T-helper 2 cell treated with Interferon-gamma antibody and Interleukin-4, amounts not matched to agents 100 ng/mL and 5 ng/mL, for 36 hours (primary cell): ENCODE results near the gene ILF2. TPM values are rescaled to one million over a fixed set of nuclear protein-coding genes. Genes with fewer than 3 reads are reported as not detected.
"Not testable (repeated sequence)": the region's sequence is repeated elsewhere in the genome, so short reads cannot be mapped to it uniquely, and the experiment has no call there.

Source experiments
- intact Hi-C: fragments of 100-400 bp; cut with micrococcal nuclease; formaldehyde crosslinking; loops from one replicate; pipeline ENCODE4 v1.15.1; 2023
- total RNA-seq: library from RNA; stranded (reverse); gene quantifications from 2 replicates; pipeline ENCODE4 v1.2.3, GENCODE V29; 2022

Gene ILF2
- total RNA-seq, 1 donor from 2014 or later, result 226 TPM

DNA sequence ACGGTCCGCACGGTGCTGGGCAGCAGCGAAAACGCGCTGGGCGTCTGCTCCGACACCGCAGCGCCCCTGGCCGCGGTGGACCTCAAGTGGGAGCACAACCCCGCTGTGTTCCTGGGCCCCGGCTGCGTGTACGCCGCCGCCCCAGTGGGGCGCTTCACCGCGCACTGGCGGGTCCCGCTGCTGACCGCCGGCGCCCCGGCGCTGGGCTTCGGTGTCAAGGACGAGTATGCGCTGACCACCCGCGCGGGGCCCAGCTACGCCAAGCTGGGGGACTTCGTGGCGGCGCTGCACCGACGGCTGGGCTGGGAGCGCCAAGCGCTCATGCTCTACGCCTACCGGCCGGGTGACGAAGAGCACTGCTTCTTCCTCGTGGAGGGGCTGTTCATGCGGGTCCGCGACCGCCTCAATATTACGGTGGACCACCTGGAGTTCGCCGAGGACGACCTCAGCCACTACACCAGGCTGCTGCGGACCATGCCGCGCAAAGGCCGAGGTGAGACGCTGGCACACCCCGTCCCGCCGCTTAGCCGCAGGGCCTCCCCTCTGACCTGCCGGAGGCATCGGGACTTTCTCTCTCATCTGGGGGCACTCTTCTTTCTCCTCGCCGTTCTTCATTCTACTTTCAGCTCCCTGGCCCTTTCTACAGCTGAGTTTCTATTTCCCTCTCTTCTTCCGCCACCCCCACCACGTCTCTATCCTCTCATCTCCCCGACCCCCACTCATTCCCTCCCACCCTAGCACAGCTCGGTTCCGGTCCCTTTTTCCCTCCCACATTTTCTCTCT, 8.7 kb upstream of the ILF2 start:
- intact Hi-C loops, result loop anchor here (2.0 to 10.0 kb wide), 2 partner anchors 95 to 311 kb away; partner anchors contain the start of genes RPS27 and SLC27A3

DNA sequence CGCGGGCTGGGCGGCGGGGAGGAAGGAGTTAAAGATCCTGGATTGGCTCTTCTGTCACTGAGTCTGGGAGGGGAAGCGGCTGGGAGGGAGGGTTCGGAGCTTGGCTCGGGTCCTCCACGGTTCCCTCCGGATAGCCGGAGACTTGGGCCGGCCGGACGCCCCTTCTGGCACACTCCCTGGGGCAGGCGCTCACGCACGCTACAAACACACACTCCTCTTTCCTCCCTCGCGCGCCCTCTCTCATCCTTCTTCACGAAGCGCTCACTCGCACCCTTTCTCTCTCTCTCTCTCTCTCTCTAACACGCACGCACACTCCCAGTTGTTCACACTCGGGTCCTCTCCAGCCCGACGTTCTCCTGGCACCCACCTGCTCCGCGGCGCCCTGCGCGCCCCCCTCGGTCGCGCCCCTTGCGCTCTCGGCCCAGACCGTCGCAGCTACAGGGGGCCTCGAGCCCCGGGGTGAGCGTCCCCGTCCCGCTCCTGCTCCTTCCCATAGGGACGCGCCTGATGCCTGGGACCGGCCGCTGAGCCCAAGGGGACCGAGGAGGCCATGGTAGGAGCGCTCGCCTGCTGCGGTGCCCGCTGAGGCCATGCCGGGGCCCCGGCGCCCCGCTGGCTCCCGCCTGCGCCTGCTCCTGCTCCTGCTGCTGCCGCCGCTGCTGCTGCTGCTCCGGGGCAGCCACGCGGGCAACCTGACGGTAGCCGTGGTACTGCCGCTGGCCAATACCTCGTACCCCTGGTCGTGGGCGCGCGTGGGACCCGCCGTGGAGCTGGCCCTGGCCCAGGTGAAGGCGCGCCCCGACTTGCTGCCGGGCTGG, 7.9 kb upstream of the ILF2 start, which contains the start of gene NPR1:
Gene NPR1 (plus strand): TSS at position 170 of the 818 bp plus-strand sequence. CDS start 421 bp downstream, at position 591.
- intact Hi-C loops, result loop anchor here (2.0 to 10.0 kb wide), 2 partner anchors 96 to 312 kb away; partner anchors contain the start of genes RPS27 and SLC27A3

DNA sequence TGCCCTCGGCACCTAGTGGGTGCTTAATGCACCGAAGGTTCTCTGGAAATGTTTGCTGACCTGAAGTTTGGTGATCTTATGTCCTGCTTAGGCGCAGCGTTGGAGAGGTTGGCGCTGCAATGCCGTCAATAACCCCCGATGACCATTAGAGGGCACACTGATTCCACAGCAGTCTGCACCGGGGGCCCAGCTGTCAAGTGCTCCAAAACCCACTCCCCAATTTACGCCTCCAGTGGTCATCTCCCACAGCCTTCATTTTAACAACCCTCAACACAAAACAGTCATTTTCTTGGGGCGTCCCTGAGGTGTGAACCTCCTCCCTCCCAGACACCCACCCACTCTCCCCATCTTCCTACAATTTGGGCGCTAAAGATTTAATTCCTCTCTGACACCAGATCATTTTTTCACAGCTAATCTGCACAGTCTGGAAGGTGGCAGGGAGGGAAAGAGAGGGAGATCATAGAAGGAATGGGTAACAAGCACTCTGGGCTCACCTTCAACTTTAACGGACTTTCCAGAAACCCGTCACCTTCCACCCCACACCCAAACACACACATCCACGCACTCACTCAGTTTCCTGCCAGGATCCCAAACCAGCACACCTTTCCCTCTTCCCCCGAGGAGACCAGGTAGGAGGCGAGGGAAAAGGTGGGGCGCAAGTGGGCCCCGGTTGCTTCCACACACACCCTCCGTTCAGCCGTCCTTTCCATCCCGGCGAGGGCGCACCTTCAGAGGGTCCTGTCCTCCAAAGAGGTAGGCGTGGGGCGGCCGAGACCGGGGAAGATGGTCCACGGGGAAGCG, 7.1 kb upstream of the ILF2 start:
- intact Hi-C loops, result loop anchor here (1.0 to 10.0 kb wide), 3 partner anchors 71 to 313 kb away; partner anchors contain the start of genes RPS27 and SLC27A3

DNA sequence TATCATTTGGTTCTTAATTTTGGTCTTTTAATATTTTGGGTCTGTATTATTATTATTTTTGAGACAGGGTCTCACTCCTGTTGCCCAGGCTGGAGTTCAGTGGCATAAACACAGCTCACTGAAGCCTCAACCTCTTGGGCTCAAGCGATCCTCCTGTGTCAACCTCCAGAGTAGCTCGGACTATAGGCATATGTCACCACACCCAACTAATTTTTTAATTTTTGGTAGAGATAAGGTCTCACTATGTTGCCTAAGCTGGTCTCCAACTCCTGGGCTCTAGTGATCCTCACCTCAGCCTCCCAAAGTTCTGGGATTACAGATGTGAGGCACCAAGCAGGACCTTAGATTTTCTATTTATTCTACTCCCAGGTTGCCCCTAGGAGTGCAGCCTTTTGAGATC, 2.7 kb upstream of the ILF2 start:
- intact Hi-C loops, result loop anchor here (5.0 to 10.0 kb wide), 3 partner anchors 101 to 654 kb away; partner anchors contain the start of genes ATP8B2, CREB3L4 and SLC27A3

DNA sequence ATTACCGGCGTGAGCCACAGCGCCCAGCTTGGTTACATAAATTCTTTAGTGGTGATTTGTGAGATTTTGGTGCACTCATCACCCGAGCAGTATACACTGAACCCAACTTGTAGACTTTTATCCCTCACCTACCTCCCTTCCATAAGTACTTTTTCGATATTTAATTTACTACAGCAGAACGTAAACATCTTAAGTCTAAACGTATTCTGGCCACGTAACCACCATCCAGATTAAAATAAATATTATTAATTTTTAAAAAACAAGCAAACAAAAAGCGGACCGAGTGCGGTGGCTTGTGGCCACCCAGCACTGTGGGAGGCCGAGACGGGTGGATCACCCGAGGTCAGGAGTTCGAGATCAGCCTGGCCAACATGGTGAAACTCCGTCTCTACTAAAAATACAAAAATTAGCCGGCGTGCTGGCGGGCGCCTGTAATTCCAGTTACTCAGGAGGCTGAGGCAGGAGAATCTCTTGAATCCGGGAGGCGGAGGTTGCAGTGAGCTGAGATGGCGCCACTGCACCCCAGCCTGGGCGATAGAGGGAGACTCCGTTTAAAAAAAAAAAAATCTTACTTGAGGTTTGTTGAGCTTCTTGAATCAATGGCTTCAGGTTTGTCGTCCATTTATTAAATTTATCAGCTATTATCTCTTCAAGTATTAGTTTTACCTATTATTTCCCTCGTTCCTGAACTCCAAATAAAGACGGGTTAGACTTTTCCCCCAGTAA, 998 bp upstream of the ILF2 start:
- intact Hi-C loops, result loop anchor here (1.0 to 10.0 kb wide), 8 partner anchors 13 to 656 kb away; partner anchors contain the start of genes ATP8B2, CHTOP, CREB3L4 and HAX1

DNA sequence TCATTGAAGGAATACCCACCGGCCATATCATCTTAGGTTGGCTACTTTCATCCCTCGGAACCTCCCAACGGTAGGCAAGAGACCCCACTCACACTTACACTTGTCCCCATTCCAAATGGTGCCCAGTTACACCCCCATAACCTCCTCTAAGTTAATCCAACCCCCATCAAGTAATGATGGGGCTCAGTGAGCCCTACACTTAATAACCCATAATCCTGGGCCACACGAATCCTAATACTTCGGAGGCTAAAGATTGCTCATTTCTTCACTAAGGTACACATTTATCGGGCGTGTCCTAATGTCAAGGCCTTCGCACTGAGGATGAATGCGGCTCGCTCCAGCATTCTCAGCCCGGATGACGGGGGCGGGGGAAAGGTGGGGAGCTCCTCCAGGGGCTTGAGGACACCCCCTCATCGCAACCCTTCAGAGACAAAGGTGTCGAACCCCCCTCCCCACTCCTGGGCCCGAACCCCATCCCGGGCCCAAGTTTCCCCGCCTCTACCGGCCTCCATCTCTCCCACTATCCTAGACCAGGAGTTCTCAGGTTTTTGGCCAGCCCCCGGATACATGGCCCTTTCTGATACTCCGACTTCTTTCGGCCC, 435 bp downstream of the ILF2 start:
- intact Hi-C loops, result loop anchor here (2.0 to 10.0 kb wide), 4 partner anchors 104 to 657 kb away; partner anchors contain the start of genes ATP8B2, CREB3L4, RAB13 and SLC27A3

DNA sequence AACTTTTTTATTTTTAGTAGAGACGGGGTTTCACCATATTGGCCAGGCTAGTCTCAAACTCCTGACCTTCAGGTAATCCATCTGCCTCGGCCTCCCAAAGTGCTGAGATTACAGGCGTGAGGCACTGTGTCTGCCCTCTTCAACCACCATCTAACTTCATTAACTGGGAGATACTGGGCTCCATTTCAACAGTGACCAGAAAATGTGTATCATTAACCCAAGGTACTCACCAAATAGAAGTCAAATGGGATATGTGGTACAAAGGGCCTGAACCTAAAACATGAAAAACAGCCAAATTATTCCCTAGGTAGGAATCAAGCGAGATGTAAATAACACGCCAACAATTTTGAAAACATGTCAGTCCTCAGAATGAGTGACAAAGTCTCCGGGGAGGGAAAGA, 1.2 kb downstream of the ILF2 start:
- intact Hi-C loops, result loop anchor here (2.0 to 10.0 kb wide), 4 partner anchors 105 to 658 kb away; partner anchors contain the start of genes ATP8B2, CREB3L4, RAB13 and SLC27A3

DNA sequence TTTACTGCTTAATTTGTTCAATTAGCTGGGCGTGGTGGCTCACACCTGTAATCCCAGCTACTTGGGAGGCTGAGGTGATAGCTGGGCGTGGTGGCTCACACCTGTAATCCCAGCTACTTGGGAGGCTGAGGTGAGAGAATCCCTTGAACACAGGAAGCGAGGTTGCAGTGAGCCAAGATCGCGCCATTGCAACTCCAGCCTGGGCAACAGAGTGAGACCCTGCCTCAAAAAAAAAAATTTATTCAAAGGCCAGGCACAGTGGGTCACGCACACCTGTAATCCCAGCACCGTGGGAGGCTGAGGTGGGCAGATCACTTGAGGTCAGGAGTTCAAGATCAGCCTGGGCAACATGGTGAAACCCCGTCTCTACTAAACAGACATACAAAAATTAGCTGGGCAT, 2.1 kb downstream of the ILF2 start:
- intact Hi-C loops, result not testable (repeated sequence)

DNA sequence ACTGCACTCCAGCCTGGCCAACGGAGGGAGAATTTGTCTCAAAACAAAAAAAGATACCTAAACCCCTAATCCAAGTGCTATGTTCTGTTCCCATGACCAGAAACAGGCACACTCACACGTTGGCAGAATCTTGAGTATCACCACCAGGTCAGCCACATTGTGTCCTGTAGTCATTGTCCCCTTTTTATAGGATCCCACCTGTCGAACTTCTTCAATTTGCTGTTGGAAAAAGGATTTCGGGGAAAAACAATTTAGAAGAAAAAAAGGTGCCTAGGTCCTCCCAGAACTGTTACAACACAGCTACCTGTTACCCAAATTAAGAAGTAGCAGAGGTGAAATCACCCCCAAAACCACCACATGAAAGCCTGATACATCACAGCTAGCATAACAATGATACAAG, 3.4 kb downstream of the ILF2 start:
- intact Hi-C loops, result no loop called here

DNA sequence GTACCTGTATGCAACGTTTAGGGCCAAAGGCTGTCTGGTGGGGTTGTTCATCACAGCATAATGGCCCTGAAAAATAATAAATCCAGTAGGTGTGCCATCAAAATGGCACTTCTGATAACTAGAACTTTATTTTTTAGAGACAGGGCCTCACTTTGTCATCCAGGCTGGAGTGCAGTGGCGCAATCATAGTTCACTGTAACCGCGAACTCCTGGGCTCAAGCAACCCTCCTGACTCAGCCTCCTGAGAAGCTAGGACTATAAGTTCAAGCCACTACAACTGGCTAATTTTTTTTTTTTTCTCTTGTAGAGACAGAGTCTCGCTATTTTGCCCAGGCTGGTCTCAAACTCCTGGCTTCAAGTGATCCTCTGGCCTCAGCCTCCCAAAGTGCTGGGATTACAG, 7.6 kb downstream of the ILF2 start:
- intact Hi-C loops, result no loop called here

DNA sequence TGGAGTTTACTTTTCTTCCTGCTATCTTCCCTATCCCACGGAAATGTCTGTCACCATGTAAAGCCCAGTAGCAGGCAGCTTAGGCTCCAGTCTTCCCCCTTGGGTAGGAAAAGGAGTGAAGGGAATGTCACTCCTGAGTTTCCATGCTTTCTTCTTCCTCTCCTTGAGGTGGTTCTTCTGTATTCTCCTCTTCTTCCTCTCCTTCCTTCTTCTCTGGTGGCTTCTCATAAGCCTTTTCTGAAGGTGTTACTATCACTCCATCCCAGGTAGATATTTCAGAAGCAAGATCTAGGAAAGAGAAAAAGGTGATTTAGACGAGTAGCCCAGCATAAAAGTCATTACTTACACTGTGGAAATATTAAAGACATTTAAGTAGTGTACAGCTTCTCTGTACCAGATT, 8.5 kb downstream of the ILF2 start:
- intact Hi-C loops, result no loop called here

DNA sequence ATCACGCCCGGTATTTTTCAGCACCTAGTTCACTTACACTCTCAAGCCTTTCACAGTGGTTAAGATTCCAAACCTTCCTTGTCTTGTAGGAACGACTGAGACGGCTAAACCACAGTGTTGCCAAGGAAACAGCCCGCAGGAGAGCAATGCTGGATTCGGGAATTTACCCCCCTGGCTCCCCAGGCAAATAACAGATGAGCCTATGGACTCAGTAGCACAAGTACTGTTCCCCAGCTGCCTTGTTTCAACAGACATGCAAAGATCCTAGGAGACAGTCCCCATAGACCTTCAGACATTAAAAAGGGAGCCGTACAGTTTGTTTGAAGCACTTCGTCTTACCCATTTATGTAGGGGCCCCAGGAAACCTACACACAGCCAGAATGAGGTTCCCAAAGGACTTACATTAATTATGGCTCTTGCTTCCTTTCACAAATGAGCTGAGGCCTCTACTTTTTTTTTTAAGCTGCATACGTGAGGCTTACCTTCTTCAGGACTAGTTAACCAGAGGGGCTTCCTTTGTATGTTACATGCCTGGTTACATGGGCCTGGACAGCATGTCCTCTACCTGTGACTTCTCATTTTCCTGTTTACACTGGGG, 9.6 kb downstream of the ILF2 start:
- intact Hi-C loops, result no loop called here

DNA sequence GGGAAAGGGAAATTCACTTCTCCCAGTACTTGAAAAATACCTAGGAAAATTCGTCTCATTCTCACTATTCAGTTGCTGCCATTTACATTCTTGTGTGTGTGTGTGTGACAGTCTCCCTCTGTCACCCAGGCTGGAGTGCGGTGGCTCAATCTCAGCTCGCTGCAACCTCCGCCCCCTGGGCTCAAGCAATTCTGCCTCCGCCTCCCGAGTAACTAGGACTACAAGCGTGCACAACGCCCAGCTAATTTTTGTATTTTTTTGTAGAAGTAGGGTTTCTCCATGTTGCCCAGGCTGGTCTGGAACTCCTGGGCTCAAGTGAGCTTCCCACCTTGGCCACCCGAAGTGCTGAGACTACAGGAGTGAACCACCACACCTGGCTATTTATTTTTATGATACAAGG, 11.1 kb downstream of the ILF2 start:
- intact Hi-C loops, result no loop called here

DNA sequence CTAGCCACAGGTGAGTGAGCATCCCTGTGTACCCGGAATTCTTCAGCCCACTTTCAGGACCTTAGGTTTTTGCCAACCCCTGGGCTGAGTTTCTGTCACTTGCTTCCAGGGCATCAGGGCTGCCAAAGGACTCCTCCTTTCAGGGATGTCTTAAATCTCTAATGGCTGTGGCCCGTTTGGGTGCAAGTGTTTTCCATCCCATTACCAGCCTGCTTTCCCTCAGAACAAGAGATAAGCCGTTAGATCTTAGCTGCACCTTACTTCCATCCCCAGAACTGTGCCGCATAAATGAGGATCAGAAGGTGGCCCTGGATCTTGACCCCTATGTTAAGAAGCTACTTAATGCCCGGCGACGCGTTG, 11.6 kb downstream of the ILF2 start:
- intact Hi-C loops, result no loop called here

DNA sequence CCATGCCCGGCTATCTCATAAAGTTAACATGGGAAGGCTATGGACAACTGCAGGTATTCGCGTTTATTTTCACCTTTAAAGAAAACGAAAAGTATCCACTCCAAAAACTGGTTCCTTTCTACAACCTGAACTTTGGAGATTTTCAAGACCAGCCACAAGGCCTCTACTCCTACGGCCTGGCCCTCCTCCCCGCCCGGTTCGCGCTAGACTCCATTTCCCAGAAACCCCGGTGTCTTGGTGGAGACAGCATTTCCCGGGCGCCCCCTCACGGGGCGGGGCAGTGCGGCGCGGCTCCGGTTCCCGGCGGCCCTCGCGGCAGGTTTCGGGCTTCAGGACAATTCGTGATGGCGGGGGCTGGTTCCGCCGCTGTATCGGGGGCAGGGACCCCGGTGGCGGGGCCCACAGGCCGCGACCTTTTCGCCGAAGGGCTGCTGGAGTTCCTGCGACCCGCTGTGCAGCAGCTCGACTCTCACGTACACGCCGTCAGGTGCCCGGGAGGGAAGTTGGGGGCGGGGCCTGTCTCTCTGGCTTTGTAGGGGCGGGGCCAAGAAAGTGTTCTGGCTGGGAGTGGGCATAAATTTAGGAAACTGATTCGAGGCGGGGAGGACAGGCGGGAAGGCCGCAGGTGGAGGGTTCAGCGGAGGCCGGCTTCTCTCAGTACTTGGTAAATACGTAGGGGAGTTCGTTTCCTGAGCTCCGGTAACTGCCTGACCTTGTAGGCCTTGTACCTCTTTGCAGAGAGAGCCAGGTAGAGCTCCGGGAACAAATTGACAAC, 12.2 kb downstream of the ILF2 start, which contains the start of gene SNAPIN:
Gene SNAPIN (plus strand): TSS at position 304 of the 775 bp plus-strand sequence. CDS start 41 bp downstream, at position 345.
- intact Hi-C loops, result loop anchor here (1.0 kb wide), 2 partner anchors 13 to 24 kb away; partner anchors contain the start of gene CHTOP

DNA sequence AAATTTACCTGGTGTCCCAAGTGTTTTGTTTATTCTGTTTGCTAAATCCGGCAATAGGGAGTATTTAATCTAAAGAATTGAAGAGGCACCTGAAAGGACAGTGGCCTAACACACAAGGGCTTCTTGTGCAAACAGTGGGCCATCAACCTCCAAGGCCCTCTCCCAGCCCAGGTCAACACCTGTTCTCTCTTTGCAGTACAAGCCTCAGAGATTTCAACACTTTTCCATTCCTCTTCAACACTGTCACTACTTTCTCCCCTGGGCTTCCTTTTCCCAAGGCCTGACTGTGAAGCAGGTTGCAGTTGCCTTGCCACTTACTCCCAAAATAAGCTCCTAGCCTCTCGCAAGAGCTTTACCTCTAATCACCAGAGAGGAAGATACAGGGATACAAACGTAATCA, 15.5 kb downstream of the ILF2 start:
- intact Hi-C loops, result no loop called here

DNA sequence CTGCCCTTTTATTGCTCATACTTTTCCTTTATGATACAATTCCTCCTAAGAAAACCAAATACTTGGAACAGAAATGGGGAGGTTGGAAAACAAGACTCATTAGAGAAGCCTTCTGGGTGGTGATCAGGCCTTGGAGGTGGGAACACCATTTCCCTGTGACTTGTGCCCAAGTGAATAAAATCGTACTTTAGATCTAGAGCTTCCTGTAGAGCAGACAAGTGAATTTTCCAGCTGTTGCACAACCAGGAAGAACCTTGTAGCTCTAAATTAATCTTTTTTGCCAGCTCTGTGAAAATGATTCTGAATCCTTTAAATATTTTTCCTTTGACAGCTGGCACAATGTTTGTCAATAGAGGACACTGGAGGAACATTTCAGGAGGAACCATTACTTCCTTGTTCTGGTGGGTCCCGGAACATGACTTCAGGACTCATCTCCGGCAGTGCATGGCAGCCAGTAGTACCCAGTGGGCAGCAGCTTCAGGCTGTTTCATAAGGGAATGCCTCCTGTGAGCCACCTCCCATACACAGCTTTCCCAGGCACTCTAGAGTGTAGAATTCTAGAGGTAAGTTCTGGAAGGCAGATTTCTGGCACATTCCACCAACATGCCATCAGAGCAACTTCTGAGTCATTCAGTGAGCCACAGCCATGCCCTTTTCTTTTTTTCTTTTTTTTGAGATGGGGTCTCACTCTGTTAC, 17.8 kb downstream of the ILF2 start:
- intact Hi-C loops, result no loop called here

DNA sequence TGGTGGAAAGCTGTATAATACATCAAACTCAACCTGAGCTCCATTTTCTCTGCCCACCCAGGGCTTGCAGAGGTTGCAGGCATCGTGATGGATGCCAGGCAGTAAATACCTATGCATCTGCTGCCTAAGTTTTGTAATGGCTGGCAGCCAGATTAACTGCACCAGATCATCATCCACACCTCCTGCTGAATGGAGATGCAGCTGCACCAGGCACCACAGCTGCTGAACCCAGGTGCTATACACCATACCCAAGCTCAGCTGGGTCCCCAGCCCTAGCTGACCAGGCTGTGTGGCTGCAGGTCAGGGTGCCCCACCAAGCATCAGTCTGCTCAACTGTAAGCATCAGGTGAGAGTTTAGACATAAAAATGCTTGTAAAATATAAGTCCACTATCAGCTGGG, 19.0 kb downstream of the ILF2 start:
- intact Hi-C loops, result no loop called here
